ENCODE results near the gene CENPC.
"Not testable (repeated sequence)": the region's sequence is repeated elsewhere in the genome, so short reads cannot be mapped to it uniquely, and the experiment has no call there.

Gene CENPC

GRCh38 chr4:67550857-67551256 lies 5.6 kb upstream of the CENPC start:
- DNase-seq: no peak

GRCh38 chr4:67550451-67550850 lies 5.1 kb upstream of the CENPC start:
- DNase-seq: no peak

- peak in 1 of 2 donors; percentile 15 for DNase-seq
These were observed 3.8 kb upstream of the CENPC start for GRCh38 chr4:67549123-67549522.

- no peak for DNase-seq
These were observed 1.7 kb upstream of the CENPC start for GRCh38 chr4:67546971-67547370.

GRCh38 chr4:67546004-67546356 lies 677 bp upstream of the CENPC start:
- DNase-seq: no peak

- DNase-seq: no peak
These were observed 3.2 kb downstream of the CENPC start for GRCh38 chr4:67542076-67542475.

GRCh38 chr4:67539830-67540229 lies 5.5 kb downstream of the CENPC start:
- DNase-seq: no peak

GRCh38 chr4:67535280-67535840 lies 9.9 kb downstream of the CENPC start:
- DNase-seq: no peak

- no peak for DNase-seq
These were observed 12.2 kb downstream of the CENPC start for GRCh38 chr4:67533112-67533511.

GRCh38 chr4:67532397-67532796 lies 12.9 kb downstream of the CENPC start:
- DNase-seq: not testable (repeated sequence)

GRCh38 chr4:67531379-67531962 lies 13.8 kb downstream of the CENPC start:
- no peak for DNase-seq

GRCh38 chr4:67524140-67524539 lies 21.2 kb downstream of the CENPC start:
- DNase-seq: not testable (repeated sequence)

- no peak for DNase-seq
These were observed 22.2 kb downstream of the CENPC start for GRCh38 chr4:67522851-67523671.

GRCh38 chr4:67522230-67522629 lies 23.1 kb downstream of the CENPC start:
- no peak for DNase-seq

GRCh38 chr4:67521506-67521905 lies 23.8 kb downstream of the CENPC start:
- DNase-seq: no peak

GRCh38 chr4:67520141-67520540 lies 25.2 kb downstream of the CENPC start:
- DNase-seq: no peak

- DNase-seq: peak in 1 of 2 donors; percentile 20
These were observed 32.8 kb downstream of the CENPC start for GRCh38 chr4:67512501-67512900.

GRCh38 chr4:67500373-67500772 lies 44.9 kb downstream of the CENPC start:
- no peak for DNase-seq

- no peak for DNase-seq
These were observed 45.5 kb downstream of the CENPC start for GRCh38 chr4:67499799-67500198.

- no peak for DNase-seq
These were observed 61.3 kb downstream of the CENPC start for GRCh38 chr4:67483868-67484602.

- DNase-seq: no peak
These were observed 64.5 kb downstream of the CENPC start for GRCh38 chr4:67480810-67481209.

GRCh38 chr4:67475155-67475554 lies 70.1 kb downstream of the CENPC start:
- no peak for DNase-seq

- no peak for DNase-seq
These were observed 74.4 kb downstream of the CENPC start for GRCh38 chr4:67470871-67471270.

GRCh38 chr4:67468830-67469229 lies 76.5 kb downstream of the CENPC start:
- DNase-seq: no peak
